GM21390 (cell line): Measurements from ENCODE around the gene CACNA2D4.

Experiments
- ATAC-seq: cut with Tn5 transposase; IDR thresholded peaks from one replicate; pipeline ENCODE4 v1.9.1; 2021; ENCODE audit not compliant: unreplicated experiment

CACNA2D4 gene

DNA sequence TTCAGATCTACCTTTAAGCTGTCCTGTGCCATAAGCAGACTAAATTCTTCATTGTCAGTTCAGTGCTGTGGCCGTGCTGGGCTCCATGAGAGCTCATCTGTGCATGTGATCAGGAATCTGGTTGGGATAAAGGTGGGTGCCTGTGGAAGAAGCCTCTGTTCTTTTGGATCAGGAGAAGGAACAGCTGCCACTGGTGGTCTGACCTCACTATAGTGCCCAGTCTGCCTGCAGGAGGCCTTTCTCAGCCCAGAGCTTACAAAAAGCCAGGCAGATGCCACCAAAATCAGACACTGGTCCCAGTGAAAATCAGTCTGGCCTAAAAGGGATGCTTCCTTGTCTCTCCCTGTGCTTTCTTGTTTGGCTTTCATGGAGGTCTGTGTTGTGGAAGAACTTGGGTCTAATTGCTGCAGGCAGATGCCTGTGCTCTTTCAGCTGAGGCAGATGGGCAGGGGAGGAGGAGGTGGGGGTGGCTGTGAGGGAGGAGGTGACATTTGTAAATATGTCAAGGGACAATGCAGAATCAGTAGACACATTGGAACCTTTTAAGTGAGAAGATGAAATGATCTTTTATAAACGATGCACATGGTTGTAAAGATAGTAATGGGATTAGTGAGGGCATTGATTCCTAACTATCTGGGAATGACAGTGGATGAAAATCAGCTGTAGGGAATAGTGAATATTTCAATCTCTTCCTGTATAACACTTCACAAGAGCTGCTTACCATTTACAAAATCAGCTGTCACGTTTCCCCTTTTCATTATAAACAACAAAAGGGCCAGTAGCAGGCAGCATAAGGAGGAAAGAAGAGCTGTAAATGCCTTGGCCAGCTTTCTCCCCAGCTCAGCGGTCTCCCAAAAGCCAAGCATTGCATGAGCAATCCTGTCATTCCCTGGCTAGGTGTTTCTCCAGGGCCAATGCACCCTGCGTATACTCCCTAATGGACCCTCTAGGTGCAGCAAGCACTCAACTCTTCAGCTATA is 44.6 kb downstream of the CACNA2D4 start:
- ATAC-seq = no peak

DNA sequence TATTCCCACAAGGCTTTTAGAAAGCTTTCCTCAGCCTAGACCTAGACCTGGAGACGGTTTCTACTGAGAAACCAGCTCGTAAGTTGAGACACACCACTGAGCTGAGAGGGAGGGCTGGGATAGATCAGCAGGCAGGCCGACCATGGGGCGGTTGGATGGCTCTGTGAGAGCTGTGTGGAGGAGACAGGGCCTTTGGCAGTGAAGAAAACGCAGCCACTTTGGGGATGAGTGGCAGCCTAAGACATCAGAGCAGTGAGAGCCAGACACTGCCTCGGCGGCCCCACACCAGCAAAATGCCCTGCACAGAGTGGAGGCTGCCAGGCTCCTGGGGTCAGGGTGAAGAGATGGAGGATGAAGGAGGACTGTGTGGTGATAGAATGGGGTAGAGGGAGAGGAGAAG is 46.0 kb downstream of the CACNA2D4 start:
- ATAC-seq = no peak

GRCh38 chr12:1872001-1872400 is 46.5 kb downstream of the CACNA2D4 start:
- no peak for ATAC-seq

DNA sequence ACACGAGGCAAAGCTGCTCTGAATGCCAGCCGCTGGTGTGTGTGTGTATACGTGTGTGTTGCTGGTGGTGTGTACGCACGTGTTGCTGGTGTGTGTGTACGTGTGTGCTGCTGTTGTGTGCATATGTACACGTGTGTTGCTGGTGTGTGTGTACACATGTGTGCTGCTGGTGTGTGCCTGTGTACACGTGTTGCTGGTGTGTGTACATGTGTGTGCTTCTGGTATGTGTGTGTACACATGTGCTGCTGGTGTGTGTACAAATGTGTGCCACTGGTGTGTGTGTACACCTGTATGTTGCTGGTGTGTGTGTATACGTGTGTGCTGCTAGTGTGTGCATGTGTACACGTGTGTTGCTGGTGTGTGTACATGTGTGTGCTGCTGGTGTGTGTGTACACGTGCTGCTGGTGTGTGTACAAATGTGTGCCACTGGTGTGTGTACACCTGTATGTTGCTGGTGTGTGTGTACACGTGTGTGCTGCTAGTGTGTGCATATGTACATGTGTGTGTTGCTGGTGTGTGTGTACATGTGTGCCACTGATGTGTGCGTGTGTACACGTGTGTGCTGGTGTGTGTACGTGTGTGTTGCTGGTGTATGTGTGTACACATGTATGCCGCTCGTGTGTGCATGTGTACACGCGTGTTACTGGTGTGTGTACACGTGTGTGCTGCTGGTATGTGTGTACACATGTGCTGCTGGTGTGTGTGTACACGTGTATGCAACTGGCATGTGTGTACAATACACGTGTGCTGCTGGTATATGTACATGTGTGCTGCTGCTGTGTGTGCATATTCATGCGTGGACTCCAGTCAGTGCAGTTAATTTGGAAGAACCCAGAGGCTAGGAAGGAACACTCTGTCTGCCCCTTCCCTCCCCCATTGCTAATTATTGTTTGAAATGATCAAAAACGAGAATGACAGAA is 47.2 kb downstream of the CACNA2D4 start:
- no peak for ATAC-seq

GRCh38 chr12:1870086-1870485 is 48.4 kb downstream of the CACNA2D4 start:
- ATAC-seq = no peak

DNA sequence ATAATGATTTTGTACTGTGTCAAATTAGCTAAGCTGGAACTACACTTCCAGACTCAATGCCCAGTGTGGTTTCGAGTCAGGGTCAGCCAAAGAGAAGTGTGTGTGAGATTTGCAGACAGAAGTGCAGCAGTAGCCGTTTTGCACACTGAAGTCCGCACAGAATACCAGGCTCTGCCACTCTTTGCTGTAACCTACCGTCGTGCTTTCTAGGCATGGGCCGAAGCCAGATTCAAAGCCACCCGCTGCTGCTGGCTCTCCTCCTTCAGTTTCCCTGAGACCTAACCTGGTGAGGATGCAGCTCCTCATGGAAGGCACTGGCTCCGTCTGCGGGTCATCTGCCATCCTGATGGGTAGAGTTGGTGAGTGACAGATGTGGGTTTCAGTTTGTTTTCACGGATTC is 49.3 kb downstream of the CACNA2D4 start:
- no peak for ATAC-seq

GRCh38 chr12:1865284-1865866 is 53.1 kb downstream of the CACNA2D4 start:
- ATAC-seq = no peak

DNA sequence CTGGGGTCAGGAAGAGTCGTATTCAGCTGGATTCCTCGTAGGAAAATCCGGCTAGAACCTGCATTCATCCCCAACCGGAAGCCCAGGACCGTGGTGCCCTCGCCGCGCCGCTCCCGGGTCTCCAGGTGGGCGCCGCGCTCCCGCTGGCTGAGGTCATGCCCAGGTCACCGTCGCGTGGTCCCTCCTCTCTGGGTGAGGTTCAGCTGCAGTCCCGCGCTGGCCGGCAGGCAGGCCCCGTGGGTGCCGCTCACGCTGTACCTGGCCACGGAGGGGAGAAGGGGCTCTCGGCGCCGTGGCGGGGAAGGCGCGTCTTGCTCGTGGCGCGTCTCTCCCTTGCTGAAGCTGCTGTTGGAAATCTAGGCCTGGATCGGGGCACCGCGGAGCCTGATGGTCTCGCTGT is 53.6 kb downstream of the CACNA2D4 start:
- ATAC-seq = no peak

DNA sequence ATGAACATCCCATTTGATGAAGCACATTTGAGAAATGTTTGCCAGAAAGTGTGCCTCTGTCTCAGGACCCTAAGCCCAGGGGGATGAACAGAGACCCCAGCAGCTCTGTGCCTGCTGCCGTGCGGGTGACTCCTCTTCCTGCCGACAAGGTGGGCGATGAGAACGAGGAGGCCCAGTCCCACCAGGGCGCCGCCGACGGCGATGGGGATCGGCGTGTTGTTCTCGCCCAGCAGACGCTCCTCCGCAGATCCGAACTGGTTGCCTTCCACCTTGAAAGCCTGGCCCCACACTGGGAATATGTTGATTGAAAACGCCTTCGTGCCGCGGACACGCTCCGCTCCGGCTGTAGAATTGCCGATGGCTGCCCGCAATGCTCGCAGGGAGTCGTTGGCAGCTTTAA is 54.0 kb downstream of the CACNA2D4 start:
- no peak for ATAC-seq

GRCh38 chr12:1863823-1864222 is 54.6 kb downstream of the CACNA2D4 start:
- no peak for ATAC-seq

- ATAC-seq = no peak
Measured at GRCh38 chr12:1862973-1863372, 55.5 kb downstream of the CACNA2D4 start.

- no peak for ATAC-seq
Measured at GRCh38 chr12:1859643-1860042, 58.8 kb downstream of the CACNA2D4 start.

DNA sequence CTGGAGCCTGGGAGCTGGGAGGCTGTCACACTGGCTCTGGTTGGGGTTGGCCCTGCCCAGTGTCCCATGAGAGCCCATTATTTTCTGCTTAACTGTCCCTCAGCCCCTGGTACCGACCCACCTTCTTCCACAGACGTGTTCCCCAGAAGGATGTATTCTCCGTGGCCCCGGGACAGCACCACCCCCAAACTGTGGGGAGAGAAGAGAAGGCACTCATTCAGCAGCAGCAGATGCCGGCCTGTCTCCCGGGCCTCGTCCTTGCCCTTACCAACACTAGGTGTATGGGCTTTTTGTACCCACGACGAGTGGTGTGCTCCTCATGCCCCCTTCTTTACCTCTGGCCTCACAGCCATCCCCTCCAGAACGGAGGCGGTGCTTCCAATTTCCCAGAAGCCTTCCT is 60.0 kb downstream of the CACNA2D4 start:
- no peak for ATAC-seq

DNA sequence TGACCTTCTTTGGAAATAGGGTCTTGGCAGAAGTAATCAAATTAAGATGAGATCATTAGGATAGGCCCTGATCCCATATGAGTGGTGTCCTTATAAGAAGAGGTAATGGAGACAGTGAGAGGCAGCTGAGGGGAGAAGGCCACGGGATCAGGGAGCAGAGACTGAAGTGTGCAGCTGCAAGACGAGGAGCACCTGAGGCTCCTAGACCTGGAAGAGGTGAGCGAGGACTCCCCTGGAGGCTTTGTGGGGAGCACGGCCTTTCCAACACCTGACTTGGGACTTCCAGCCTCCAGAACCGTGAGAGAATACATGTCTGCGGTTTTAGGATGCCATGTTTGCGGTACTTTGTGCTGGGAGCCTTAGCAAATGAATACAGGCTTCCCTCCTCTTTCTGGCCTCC is 60.6 kb downstream of the CACNA2D4 start:
- ATAC-seq = no peak

DNA sequence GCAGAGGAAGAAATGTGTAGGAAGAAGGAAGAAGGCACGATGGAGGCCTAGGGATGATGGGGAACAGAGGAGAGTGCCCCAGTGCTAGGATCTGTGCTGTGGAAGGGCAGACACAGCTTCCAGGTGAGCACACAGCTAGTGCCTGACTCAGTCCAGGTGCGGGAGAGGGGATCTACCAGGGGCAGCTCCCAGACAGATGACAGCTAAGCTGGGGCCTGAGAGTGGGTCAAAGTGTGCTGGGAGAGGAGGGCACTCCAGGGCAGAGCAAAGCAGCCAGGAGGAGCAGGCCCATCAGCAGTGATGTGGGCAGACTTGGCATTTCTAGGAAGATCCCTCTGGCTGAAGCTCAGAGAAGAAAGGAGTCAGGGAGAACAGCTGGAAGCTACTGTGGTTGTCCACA is 61.4 kb downstream of the CACNA2D4 start:
- no peak for ATAC-seq

- ATAC-seq = no peak
Measured at GRCh38 chr12:1855241-1855640, 63.2 kb downstream of the CACNA2D4 start.

DNA sequence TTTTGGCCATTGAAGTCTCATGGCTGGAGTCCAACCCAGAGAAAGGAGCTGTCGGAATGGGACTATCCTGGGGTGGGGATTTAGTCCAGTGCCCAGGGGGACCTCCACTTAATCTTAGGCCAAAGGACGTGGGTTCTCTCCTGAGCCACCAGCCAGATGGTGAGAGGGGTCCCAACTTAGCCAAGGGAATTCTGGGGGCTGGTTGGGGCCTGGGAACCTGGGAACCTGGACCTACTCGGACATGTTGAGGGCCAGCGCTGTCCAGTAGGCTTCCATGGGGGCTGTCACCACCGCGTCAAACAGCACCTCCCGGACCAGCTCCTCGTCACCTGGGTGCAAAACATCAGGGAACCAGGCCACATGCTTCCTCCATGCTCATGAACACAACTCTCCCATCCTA is 64.7 kb downstream of the CACNA2D4 start:
- ATAC-seq = no peak

DNA sequence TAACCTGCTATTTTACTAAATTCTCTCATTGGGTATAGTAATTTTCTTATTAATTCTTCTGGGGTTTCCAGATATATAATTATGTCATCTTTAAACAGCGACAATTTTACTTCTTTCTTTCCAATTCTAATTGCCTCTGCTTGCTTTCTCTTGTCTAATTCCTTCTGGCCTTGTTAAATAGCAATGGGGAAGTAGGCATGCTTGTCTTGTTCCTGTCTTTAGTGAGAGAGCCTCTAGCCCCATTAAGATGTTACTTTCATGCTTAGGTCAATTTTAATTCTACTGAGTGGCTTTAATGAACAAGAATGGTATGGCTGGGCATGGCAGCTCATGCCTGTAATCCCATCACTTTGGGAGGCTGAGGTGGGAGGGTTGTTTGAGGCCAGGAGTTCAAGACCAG is 66.4 kb downstream of the CACNA2D4 start:
- no peak for ATAC-seq

- ATAC-seq = no peak
Measured at GRCh38 chr12:1851151-1851701, 67.2 kb downstream of the CACNA2D4 start.

DNA sequence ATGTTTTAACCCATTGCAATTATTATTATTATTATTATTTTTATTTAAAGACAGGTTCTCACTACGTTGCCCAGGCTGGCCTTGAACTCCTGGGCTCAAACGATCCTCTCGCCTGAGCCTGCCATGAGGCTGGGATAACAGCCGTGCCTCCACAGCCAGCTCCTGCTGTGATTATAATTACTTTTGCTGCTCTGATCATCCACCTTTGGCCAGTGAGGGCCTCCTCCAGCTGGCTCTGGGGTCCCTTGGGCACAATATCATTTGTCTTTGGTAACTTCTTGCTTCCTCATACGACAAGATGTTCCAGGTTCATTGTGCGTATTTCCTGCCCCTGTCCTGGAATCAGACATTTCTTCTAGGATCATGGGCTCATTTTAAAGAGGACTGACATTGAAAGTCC is 69.7 kb downstream of the CACNA2D4 start:
- ATAC-seq = no peak

DNA sequence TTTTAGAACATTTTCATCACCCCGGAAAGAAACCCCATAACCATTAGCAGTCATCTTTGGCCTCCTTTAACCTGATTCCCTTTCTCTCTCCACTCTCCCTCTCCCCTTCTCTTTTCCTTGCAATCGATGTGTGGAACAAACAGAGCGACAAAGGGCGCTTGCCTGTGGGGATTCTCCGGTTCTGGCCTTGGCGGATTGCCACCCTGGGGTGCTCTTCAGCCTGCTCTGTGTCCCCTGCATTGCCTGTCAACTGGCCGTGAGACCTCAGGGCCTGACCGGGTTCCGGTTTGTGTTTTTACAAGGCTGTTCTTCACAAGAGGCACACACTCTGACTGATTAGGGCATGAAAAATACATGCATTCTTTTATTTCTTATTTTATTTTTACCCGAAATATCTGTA is 70.3 kb downstream of the CACNA2D4 start:
- no peak for ATAC-seq
